HCT116 (cell line): ENCODE data around the gene GLDC. TPM values are rescaled to one million over a fixed set of nuclear protein-coding genes. Genes with fewer than 3 reads are reported as not detected.

ENCODE experiments used
- ATAC-seq: fragments of 200-7000 bp; cut with Tn5 transposase; 2 replicates; pipeline ENCODE4 v1.9.1; 2020; ENCODE audit warnings: mild to moderate bottlenecking, moderate library complexity
- BruUV-seq: library from RNA; stranded (reverse); fragments of 400-500 nt; replicated peaks from 2 replicates; lab custom pipeline; 2021; lab: Mats Ljungman, UMichigan
- CTCF ChIA-PET: fragments of 300-600 bp; sonication (Branson Sonifier 250); formaldehyde crosslinking; loops from one replicate; lab custom pipeline; 2021; ENCODE audit warnings: antibody characterized with exemption; lab: Charles Lee
- POLR2A ChIA-PET: fragments of 300-600, 350-600 bp; sonication (Branson Sonifier 250); formaldehyde crosslinking; loops from one replicate; lab custom pipeline; 2021; ENCODE audit warnings: antibody characterized with exemption; lab: Charles Lee
- RAD21 ChIA-PET, 2 experiments: fragments of 300-600 bp; sonication (Branson Sonifier 250); formaldehyde crosslinking; loops; one replicate each; lab custom pipeline; 2023; ENCODE audit warnings: low total read pairs in 2 of 2; ENCODE audit not compliant: uncharacterized antibody in 2 of 2, unreplicated experiment in 2 of 2, low non-redundant PET in 1 of 2; lab: Charles Lee
- DNase-seq: peaks from one replicate; pipeline ENCODE4 v3.0.0-alpha.2; 2010; ENCODE audit warnings: low read depth, low spot score
- H2AFZ ChIP-seq: fragments of 200-600 bp; shearing (Covaris generic), sonication (generic); 2 replicates; pipeline ENCODE4 v1.6.1; 2017; ENCODE audit warnings: low read depth, mixed run types, mixed read lengths, antibody characterized with exemption, low read length; ENCODE audit not compliant: poor library complexity, severe bottlenecking
- H3K27ac ChIP-seq: 2 replicates; pipeline ENCODE4 v1.5.1; 2012; ENCODE audit warnings: low read depth, low read length
- H3K27me3 ChIP-seq: fragments of 200-600 bp; sonication (generic); 2 replicates; pipeline ENCODE4 v1.6.1; 2016; ENCODE audit warnings: mixed run types, low read length, mixed read lengths; ENCODE audit not compliant: insufficient read depth
- H3K36me3 ChIP-seq, 2 experiments: fragments of 200-500 bp in 1 of 2; fragments of 200-600 bp in 1 of 2; sonication (Bioruptor generic) in 1 of 2; sonication (generic) in 1 of 2; 2 replicates each; pipeline versions ENCODE4 v1.5.1 to v1.6.1; 2014 to 2016; ENCODE audit warnings: low read length in 2 of 2, inconsistent platforms in 1 of 2, mixed read lengths in 1 of 2, mixed run types in 1 of 2; ENCODE audit not compliant: insufficient read depth in 2 of 2, control insufficient read depth in 1 of 2
- H3K4me1 ChIP-seq, 2 experiments: fragments of 200-600 bp in 1 of 2; sonication (generic) in 1 of 2; 2 replicates each; pipeline versions ENCODE4 v1.5.1 to v1.6.1; 2012 to 2017; ENCODE audit warnings: low read length in 2 of 2, inconsistent platforms in 1 of 2, mild to moderate bottlenecking in 1 of 2, mixed read lengths in 1 of 2, mixed run types in 1 of 2, moderate library complexity in 1 of 2; ENCODE audit not compliant: insufficient read depth in 2 of 2, control insufficient read depth in 1 of 2
- H3K4me2 ChIP-seq: fragments of 200-600 bp; sonication (generic); 2 replicates; pipeline ENCODE4 v1.6.1; 2017; ENCODE audit warnings: mixed run types, low read length, mixed read lengths
- H3K4me3 ChIP-seq, 2 experiments: fragments of 200-600 bp in 1 of 2; sonication (generic) in 1 of 2; replicated peaks in 1 of 2; 2 replicates each; pipeline ENCODE4 v1.5.1; 2011 to 2016; ENCODE audit warnings: low read length in 2 of 2, control low read depth in 1 of 2, low read depth in 1 of 2, mild to moderate bottlenecking in 1 of 2, mixed read lengths in 1 of 2, mixed run types in 1 of 2
- H3K79me2 ChIP-seq: fragments of 200-600 bp; sonication (generic); 2 replicates; pipeline ENCODE4 v1.6.1; 2017; ENCODE audit warnings: mild to moderate bottlenecking, mixed run types, low read length, moderate library complexity, mixed read lengths; ENCODE audit not compliant: insufficient read depth
- H3K9ac ChIP-seq: fragments of 200-600 bp; sonication (generic); 2 replicates; pipeline ENCODE4 v1.6.1; 2016; ENCODE audit warnings: low read length, mixed read lengths
- H3K9me2 ChIP-seq: fragments of 200-600 bp; sonication (generic), shearing (Covaris generic); 2 replicates; pipeline ENCODE4 v1.6.1; 2017; ENCODE audit warnings: mixed run types, mild to moderate bottlenecking, moderate library complexity; ENCODE audit not compliant: insufficient read depth
- H3K9me3 ChIP-seq, 2 experiments: fragments of 200-500 bp in 1 of 2; fragments of 200-600 bp in 1 of 2; sonication (Bioruptor generic) in 1 of 2; sonication (generic) in 1 of 2; 2 replicates each; pipeline ENCODE4 v1.6.1; 2014 to 2017; ENCODE audit warnings: low read length in 2 of 2, mixed read lengths in 2 of 2, inconsistent platforms in 1 of 2, low read depth in 1 of 2, mild to moderate bottlenecking in 1 of 2, mixed run types in 1 of 2, moderate library complexity in 1 of 2; ENCODE audit not compliant: control insufficient read depth in 1 of 2, insufficient read depth in 1 of 2
- H4K20me1 ChIP-seq: fragments of 200-600 bp; sonication (generic), shearing (Covaris generic); 2 replicates; pipeline ENCODE4 v1.6.1; 2017; ENCODE audit warnings: mixed run types, mild to moderate bottlenecking, moderate library complexity; ENCODE audit not compliant: insufficient read depth
- CTCF ChIP-seq, 3 experiments: fragments of 200-600 bp in 1 of 3; sonication (generic) in 1 of 3; IDR thresholded peaks in 2 of 3; conservative IDR thresholded peaks in 1 of 3; 2 replicates each; pipeline ENCODE4 v1.5.1; 2012 to 2017; ENCODE audit warnings: low read depth in 2 of 3, low read length in 2 of 3, antibody characterized with exemption in 1 of 3, borderline replicate concordance in 1 of 3, control low read depth in 1 of 3, mild to moderate bottlenecking in 1 of 3, mixed read lengths in 1 of 3, mixed run types in 1 of 3, moderate library complexity in 1 of 3; ENCODE audit not compliant: insufficient read depth in 1 of 3
- EZH2 ChIP-seq: fragments of 200-600 bp; sonication (generic); IDR thresholded peaks from 2 replicates; pipeline ENCODE4 v1.6.1; 2017; ENCODE audit warnings: antibody characterized with exemption, mixed run types
- MAX ChIP-seq: IDR thresholded peaks from 2 replicates; pipeline ENCODE4 v1.6.1; 2012
- POLR2A ChIP-seq: IDR thresholded peaks from 2 replicates; pipeline ENCODE4 v1.7.0; 2011; ENCODE audit warnings: borderline replicate concordance; ENCODE audit not compliant: insufficient read depth, insufficient read length; ENCODE audit errors: extremely low read depth
- POLR2AphosphoS5 ChIP-seq: IDR thresholded peaks from 2 replicates; pipeline ENCODE4 v1.6.1; 2011; ENCODE audit warnings: mild to moderate bottlenecking, low read depth, low read length, moderate library complexity
- REST ChIP-seq: IDR thresholded peaks from 2 replicates; pipeline ENCODE4 v1.6.1; 2012; ENCODE audit warnings: low read depth
- SIN3A ChIP-seq: IDR thresholded peaks from 2 replicates; pipeline ENCODE4 v1.6.1; 2012; ENCODE audit warnings: low read depth
- ZFX ChIP-seq: fragments of 450-650 bp; IDR thresholded peaks from 2 replicates; pipeline ENCODE4 v1.6.1; 2017
- ZNF274 ChIP-seq: fragments of 200-500 bp; sonication (Bioruptor generic); IDR thresholded peaks from 2 replicates; pipeline ENCODE4 v1.6.1; 2014; ENCODE audit warnings: mild to moderate bottlenecking, low read depth, low read length, inconsistent platforms
- intact Hi-C: fragments of 100-400 bp; cut with micrococcal nuclease; formaldehyde crosslinking; loops from 2 replicates; pipeline ENCODE4 v1.10.0; 2022
- total RNA-seq: library from RNA; stranded (reverse); gene quantifications from one replicate; pipeline ENCODE4 v1.2.1, GENCODE V29; 2021; ENCODE audit not compliant: unreplicated experiment

The GLDC gene
- total RNA-seq, 1 experiment from 2014 or later, result 4.9 TPM

GRCh38 chr9:6562201-6562600, 83.3 kb downstream of the GLDC start:
- H3K4me2 ChIP-seq, result no peak overlapping the region
- H3K27ac ChIP-seq, result no peak overlapping the region
- H3K79me2 ChIP-seq, result no peaks in the 10 kb centered on the region
- ChIA-PET CTCF (no interaction called here), RAD21 (no interaction called here), POLR2A (no interaction called here)
- H4K20me1 ChIP-seq, result no peaks in the 10 kb centered on the region
- H3K9me3 ChIP-seq, result no peaks in the 10 kb centered on the region
- no TSS peak for BruUV-seq
- intact Hi-C loops, result loop anchor here (10.0 kb wide), 1 partner anchor 677 kb away; no protein-coding TSS in a partner anchor
- no peaks in the 10 kb centered on the region for H3K27me3 ChIP-seq
- no peak overlapping the region for H2AFZ ChIP-seq
- TF ChIP-seq SIN3A (no peak), ZNF274 (no peak), REST (no peak), MAX (no peak), POLR2AphosphoS5 (no peak), ZFX (no peak), CTCF (IDR thresholded peaks at IDR 0.05 in 2 of 3, conservative IDR thresholded peaks at IDR 0.05 in 1 of 3; ENCODE audit: borderline replicate concordance in 1 of 3, insufficient read depth in 1 of 3, low read depth in 2 of 3, low read length in 2 of 3) (no peak), POLR2A (no peak), EZH2 (no peak)
- H3K9me2 ChIP-seq, result no peaks in the 10 kb centered on the region; the same call in 1 of the 2 replicates
- no peaks in the 10 kb centered on the region for H3K36me3 ChIP-seq
- DNase-seq (no peak), ATAC-seq (no peak)
- no peak overlapping the region for H3K9ac ChIP-seq
- H3K4me3 ChIP-seq, result no peak overlapping the region
- H3K4me1 ChIP-seq, result peaks cover 16 to 37% of the 10 kb centered on the region in 2 experiments
